Neural crest cell (in vitro differentiated cells): ENCODE data around the gene DACH1. TPM values are rescaled to one million over a fixed set of nuclear protein-coding genes. Genes with fewer than 3 reads are reported as not detected.

ENCODE experiments used
- DNase-seq: peaks from one replicate; pipeline ENCODE4 v3.0.0; 2021; ENCODE audit warnings: low read depth, mixed read lengths, low spot score
- H3K27ac Mint-ChIP-seq: one replicate; pipeline ENCODE4 v1.8.0; 2021; ENCODE audit warnings: mild to moderate bottlenecking, mixed read lengths; ENCODE audit not compliant: unreplicated experiment
- H3K27me3 Mint-ChIP-seq: 2 replicates; pipeline ENCODE4 v1.8.0; 2021; ENCODE audit warnings: low read depth, mild to moderate bottlenecking, mixed read lengths
- H3K36me3 Mint-ChIP-seq: 2 replicates; pipeline ENCODE4 v1.8.0; 2021; ENCODE audit warnings: low read depth, mild to moderate bottlenecking, mixed read lengths
- H3K4me1 Mint-ChIP-seq: 2 replicates; pipeline ENCODE4 v1.8.0; 2021; ENCODE audit warnings: mixed read lengths
- H3K4me3 Mint-ChIP-seq: one replicate; pipeline ENCODE4 v1.8.0; 2021; ENCODE audit warnings: mild to moderate bottlenecking, mixed read lengths
- H3K9me3 Mint-ChIP-seq: 2 replicates; pipeline ENCODE4 v1.8.0; 2021; ENCODE audit warnings: mixed read lengths
- CTCF ChIP-seq: fragments of 200-600 bp; sonication (generic); conservative IDR thresholded peaks from 2 replicates; pipeline ENCODE4 v1.5.0; 2021; ENCODE audit warnings: antibody characterized with exemption, mild to moderate bottlenecking
- total RNA-seq: library from RNA; stranded (reverse); gene quantifications from 2 replicates; pipeline ENCODE4 v1.2.1, GENCODE V29; 2021

Gene DACH1
- total RNA-seq, 1 donor from 2014 or later: 23.7 TPM

- H3K27ac Mint-ChIP-seq: no peak overlapping the region
- peaks cover 17% of the 10 kb centered on the region for H3K4me1 Mint-ChIP-seq
- no peaks in the 10 kb centered on the region for H3K9me3 Mint-ChIP-seq
- no peak for TF ChIP-seq CTCF
- no peaks in the 10 kb centered on the region for H3K27me3 Mint-ChIP-seq
- H3K4me3 Mint-ChIP-seq: no peak overlapping the region
- no peaks in the 10 kb centered on the region for H3K36me3 Mint-ChIP-seq
- DNase-seq: no peak
These were observed 65.7 kb downstream of the DACH1 start for GRCh38 chr13:71801165-71801760.

DNA sequence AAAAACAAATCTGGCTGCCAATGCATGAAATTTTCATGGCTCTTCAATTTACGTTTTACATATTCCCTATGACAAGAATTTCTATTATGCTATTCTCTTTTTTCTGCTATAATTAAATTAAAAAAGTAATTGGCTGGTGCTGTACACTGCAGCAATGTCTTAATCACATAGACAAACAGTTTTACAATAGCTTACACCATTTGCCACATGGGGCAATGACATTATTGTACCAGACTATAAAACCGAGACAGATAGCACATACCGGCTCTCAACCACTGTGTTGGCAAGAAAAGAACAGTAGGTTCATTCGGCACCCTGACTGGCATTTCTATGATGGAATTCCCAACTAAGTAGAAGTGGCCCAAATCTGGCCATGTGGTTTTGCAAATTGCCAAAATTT, 67.7 kb downstream of the DACH1 start:
- no peaks in the 10 kb centered on the region for H3K9me3 Mint-ChIP-seq
- no peak overlapping the region for H3K27ac Mint-ChIP-seq
- TF ChIP-seq CTCF: no peak
- H3K36me3 Mint-ChIP-seq: peaks cover 2% of the 10 kb centered on the region
- peaks cover 17% of the 10 kb centered on the region for H3K4me1 Mint-ChIP-seq
- H3K4me3 Mint-ChIP-seq: no peak overlapping the region
- H3K27me3 Mint-ChIP-seq: no peaks in the 10 kb centered on the region
- no peak for DNase-seq

DNA sequence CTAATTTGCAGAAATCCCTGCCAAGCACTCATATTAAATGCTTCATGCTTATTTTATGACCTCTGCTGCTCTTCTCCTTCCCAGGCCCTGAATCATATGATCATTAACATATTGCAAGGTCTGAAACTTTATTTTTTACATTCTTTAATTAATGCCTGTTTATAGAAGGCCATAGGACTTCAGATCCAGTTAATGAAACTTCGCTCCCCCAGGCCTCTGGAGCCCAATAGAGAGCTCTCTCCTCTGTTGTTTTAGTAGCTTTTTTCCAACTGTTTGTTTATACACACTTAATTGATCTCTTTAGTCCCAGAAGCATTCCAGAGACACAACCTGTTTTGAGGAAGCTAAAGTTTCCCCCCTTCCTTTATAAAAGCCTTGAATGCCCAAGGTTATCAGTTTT, 68.3 kb downstream of the DACH1 start:
- Mint-ChIP-seq H3K9me3 (no peaks in the 10 kb centered on the region), H3K4me3 (no peak overlapping the region), H3K36me3 (peaks cover 2% of the 10 kb centered on the region), H3K27me3 (no peaks in the 10 kb centered on the region), H3K4me1 (peaks cover 17% of the 10 kb centered on the region), H3K27ac (no peak overlapping the region)
- DNase-seq: no peak
- TF ChIP-seq CTCF: no peak

GRCh38 chr13:71797517-71797916, 69.5 kb downstream of the DACH1 start:
- TF ChIP-seq CTCF: no peak
- H3K9me3 Mint-ChIP-seq: no peaks in the 10 kb centered on the region
- no peaks in the 10 kb centered on the region for H3K27me3 Mint-ChIP-seq
- no peak for DNase-seq
- H3K27ac Mint-ChIP-seq: no peak overlapping the region
- peaks cover 2% of the 10 kb centered on the region for H3K36me3 Mint-ChIP-seq
- H3K4me1 Mint-ChIP-seq: peaks cover 17% of the 10 kb centered on the region
- H3K4me3 Mint-ChIP-seq: no peak overlapping the region

- H3K9me3 Mint-ChIP-seq: peaks cover 8% of the 10 kb centered on the region
- H3K27ac Mint-ChIP-seq: no peak overlapping the region
- H3K27me3 Mint-ChIP-seq: no peaks in the 10 kb centered on the region
- TF ChIP-seq CTCF: no peak
- H3K4me1 Mint-ChIP-seq: peaks cover 35% of the 10 kb centered on the region
- H3K36me3 Mint-ChIP-seq: peaks cover 4% of the 10 kb centered on the region
- no peak overlapping the region for H3K4me3 Mint-ChIP-seq
- no peak for DNase-seq
These were observed 77.2 kb downstream of the DACH1 start for GRCh38 chr13:71789693-71790329.
